GM12873 (cell line): ENCODE measurements around the gene NEDD4L.

ENCODE experiments used
- CTCF ChIP-seq: IDR thresholded peaks from 2 replicates; pipeline ENCODE4 v1.5.1; 2012; ENCODE audit warnings: low read depth, mild to moderate bottlenecking, moderate library complexity, low read length, control low read depth; ENCODE audit not compliant: insufficient read depth; ENCODE audit errors: missing control alignments

Gene NEDD4L

GRCh38 chr18:58217052-58217451 lies 173.0 kb downstream of the NEDD4L start:
- TF ChIP-seq CTCF: no peak

GRCh38 chr18:58218117-58218516 lies 174.1 kb downstream of the NEDD4L start:
- no peak for TF ChIP-seq CTCF

- TF ChIP-seq CTCF: no peak
Measured at GRCh38 chr18:58221060-58221725, 177.2 kb downstream of the NEDD4L start.

- no peak for TF ChIP-seq CTCF
Measured at GRCh38 chr18:58222432-58223125, 178.6 kb downstream of the NEDD4L start.

- TF ChIP-seq CTCF: no peak
Measured at GRCh38 chr18:58223717-58224424, 179.8 kb downstream of the NEDD4L start.

GRCh38 chr18:58224425-58224750 lies 180.4 kb downstream of the NEDD4L start:
- TF ChIP-seq CTCF: no peak

- TF ChIP-seq CTCF: no peak
Measured at GRCh38 chr18:58225101-58225500, 181.1 kb downstream of the NEDD4L start.
